GM12891 (cell line): Measurements from ENCODE around the gene ZDHHC19.

Experiments used
- POLR2A ChIP-seq: IDR thresholded peaks from 2 replicates; pipeline ENCODE4 v1.6.1; 2011; ENCODE audit warnings: low read depth, low read length, control low read depth
- TAF1 ChIP-seq: IDR thresholded peaks from 2 replicates; pipeline ENCODE4 v1.6.1; 2011; ENCODE audit warnings: low read depth, low read length, control low read depth

GRCh38 chr3:196195664-196196265 is 15.4 kb downstream of the ZDHHC19 start:
- TF ChIP-seq POLR2A = no peak
- TF ChIP-seq TAF1 = no peak
